Heart right ventricle (tissue), 16 donors: ENCODE measurements around the gene RFX2. TPM values are rescaled to one million over a fixed set of nuclear protein-coding genes. Genes with fewer than 3 reads are reported as not detected.

Experiments
- ATAC-seq, 8 donors: fragments of 200-7000 bp; cut with Tn5 transposase; one replicate each; pipeline ENCODE4 v1.9.1; 2020; ENCODE audit warnings: mild to moderate bottlenecking in 8 of 8, moderate library complexity in 8 of 8, moderate number of reproducible peaks in 1 of 8
- DNase-seq, 2 donors: peaks; one replicate each; pipeline ENCODE4 v3.0.0-alpha.2; 2020
- H3K27ac ChIP-seq, 10 donors: fragments of 200-600 bp; sonication (generic) in 2 of 10; one replicate each; pipeline versions ENCODE4 v1.5.0 to v1.8.0; 2020 to 2022; ENCODE audit warnings: mild to moderate bottlenecking in 3 of 10
- H3K27me3 ChIP-seq, 7 donors: fragments of 200-600 bp; one replicate each; pipeline ENCODE4 v1.8.0; 2021 to 2022; ENCODE audit warnings: mild to moderate bottlenecking in 2 of 7
- H3K36me3 ChIP-seq, 9 donors: fragments of 200-600 bp; sonication (generic) in 1 of 9; one replicate each; pipeline versions ENCODE4 v1.5.0 to v1.8.0; 2020 to 2022; ENCODE audit warnings: mild to moderate bottlenecking in 2 of 9
- H3K4me1 ChIP-seq, 9 donors: fragments of 200-600 bp; sonication (generic) in 1 of 9; one replicate each; pipeline versions ENCODE4 v1.5.0 to v1.8.0; 2020 to 2022; ENCODE audit warnings: mild to moderate bottlenecking in 4 of 9
- H3K4me3 ChIP-seq, 10 donors: fragments of 200-600 bp; sonication (generic) in 2 of 10; one replicate each; pipeline versions ENCODE4 v1.5.0 to v1.8.0; 2020 to 2022; ENCODE audit warnings: mild to moderate bottlenecking in 7 of 10, moderate library complexity in 2 of 10
- H3K9me3 ChIP-seq, 11 donors: fragments of 200-600 bp in 10 of 11; sonication (generic) in 2 of 11; one replicate each; pipeline versions ENCODE4 v1.5.0 to v1.8.0; 2013 to 2022; ENCODE audit warnings: mild to moderate bottlenecking in 2 of 11, control low read depth in 1 of 11, moderate library complexity in 1 of 11
- WGBS, 2 donors: extraction: QIAGEN DNeasy Blood & Tissue Kit; methylation state at CpG; one replicate each; pipeline ENCODE4 v1.1.7; 2013; ENCODE audit warnings: inconsistent platforms in 1 of 2; 5-methylcytosine and 5-hydroxymethylcytosine counted together
- intact Hi-C, 10 donors: fragments of 100-400 bp; cut with DNase I; formaldehyde crosslinking; loops; one replicate each; pipeline versions ENCODE4 v1.11.1 to v1.14.2; 2022
- polyA plus RNA-seq, 2 donors: library from polyadenylated mRNA; stranded (reverse); fragments of 200-250 nt; gene quantifications; one replicate each; pipeline ENCODE4 v1.2.3, GENCODE V29; 2013
- total RNA-seq, 10 donors: library from RNA; stranded (reverse); fragmentation: NEBNext Ultra II Directional in 3 of 10; extraction: Animal tissue kit (Norgen Biotek cat#: 25700) in 3 of 10; gene quantifications; one replicate each; pipeline versions ENCODE4 v1.2.1 to v1.2.4, GENCODE V29; 2021 to 2023
- TF ChIP-seq, protein P1 (sequence below), 9 donors: fragments of 200-600 bp; sonication (generic) in 2 of 9; IDR thresholded peaks; one replicate each; pipeline versions ENCODE4 v1.5.0 to v1.8.0; 2021 to 2022; ENCODE audit warnings: antibody characterized with exemption in 9 of 9, mild to moderate bottlenecking in 5 of 9, moderate library complexity in 1 of 9
- donor health status: Arrhythmogenic right ventricular cardiomyopathy.
- donor health status: ischemic (EF 13 %, LVEDD 7.1; RV severe dilation, severe dysfunction).
- donor health status: healthy with polysubstance abuse.
- donor health status: DM: no; HTN: yes; CAD: no.
- donor health status: DM: no; HTN: no; CAD: no.
- donor health status: ischemic (EF 25% LVEDD 6.9; RV normal size, moderate dysfunction).
- donor health status: ischemic (EF 25% LVEDD 5.7; RV mildly dilated, moderate dysfunction).
- donor health status: healthy.
- donor health status: DM: yes; HTN: yes; CAD: no.
- donor health status: Ischemic cardiomyopathy.
- donor health status: ischemic (EF 35%, LVEDD 5.7; RV mildly dilated, moderate dysfunction).
- donor health status: nonischemic (EF 11% LVEDD 7.7; RV severe dilation, severe dysfunction).
- donor health status: DM: yes; HTN: yes; CAD: no.
- donor health status: PGD.
- donor health status: ischemic (EF 29% LVEDD 5.4; RV normal size, mild dysfunction).
- donor health status: nonischemic (EF 23%, LVEDD 6.1; RV moderate dilation, normal function).

RFX2 gene
- total and polyA plus RNA-seq, 12 donors = 4.2 to 17.4 (median 5.2) TPM

DNA sequence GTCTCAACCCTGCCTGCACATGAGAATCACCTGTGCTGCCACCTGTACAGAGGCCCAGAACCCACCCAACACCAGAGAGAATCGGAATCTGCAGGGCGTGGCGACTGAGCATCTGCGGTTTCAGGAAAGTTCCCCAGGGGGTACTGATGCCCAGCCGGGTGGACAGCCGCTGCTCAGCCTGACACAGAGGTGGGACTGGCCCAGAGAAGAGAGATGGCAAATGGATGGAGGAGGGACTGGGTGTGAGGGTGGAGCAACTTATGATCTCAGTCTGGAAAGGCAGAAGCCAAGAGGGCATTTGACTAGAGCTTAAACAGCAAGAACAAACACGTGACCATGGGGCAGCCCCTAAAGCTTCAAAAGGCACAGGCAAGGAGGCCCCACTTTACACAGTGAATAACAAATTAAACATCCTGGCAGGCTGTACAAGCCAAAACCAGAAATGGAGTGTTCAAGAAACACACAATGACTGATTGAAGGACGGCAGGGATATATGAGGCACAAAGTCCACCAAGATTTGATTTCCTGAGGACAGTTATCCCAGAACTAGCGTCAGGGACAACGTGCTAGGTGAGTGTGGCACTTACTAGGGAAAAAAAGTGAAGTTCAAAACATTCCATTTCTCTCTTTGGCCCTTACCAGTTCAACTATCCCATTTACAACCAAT lies 135.4 kb downstream of the RFX2 start:
- 73 to 75% methylated on average over 10 of the region's 10 CpGs for WGBS, 2 donors

DNA sequence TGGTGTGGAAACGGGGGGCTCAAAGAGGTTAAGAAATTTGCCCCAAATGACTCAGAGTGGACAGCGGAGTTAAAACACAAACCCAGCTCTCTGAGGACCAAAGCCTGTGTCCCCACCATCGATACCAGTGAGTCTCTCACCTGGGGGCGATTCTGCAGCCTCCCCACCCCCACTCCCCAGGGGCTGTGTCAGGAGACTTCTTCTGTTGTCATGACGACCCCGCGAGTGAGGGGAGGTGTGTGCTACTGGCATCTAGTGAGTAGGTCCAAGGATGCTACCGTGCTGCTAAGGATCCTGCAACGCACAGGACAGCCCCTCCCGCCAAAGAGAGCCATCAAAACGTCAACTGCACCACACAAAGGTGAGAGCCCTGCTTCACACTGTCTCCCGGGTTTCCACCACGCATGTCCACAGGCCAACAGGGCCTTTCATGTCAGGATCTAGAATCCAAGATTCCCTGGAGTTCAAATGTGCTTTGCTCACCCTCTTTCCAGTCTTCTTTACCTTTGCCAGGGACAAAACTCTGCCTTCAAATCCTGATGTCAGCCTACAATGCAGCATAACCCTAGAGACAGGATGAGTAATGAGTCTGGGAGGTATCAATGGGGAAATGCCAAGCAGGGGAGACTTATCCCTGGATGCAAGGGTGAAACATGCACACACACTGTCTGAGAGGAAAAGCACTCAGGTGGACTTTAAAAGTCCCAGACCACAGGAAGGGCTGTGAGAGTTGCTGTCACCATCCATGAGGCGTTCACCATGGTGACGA lies 136.2 kb downstream of the RFX2 start:
- WGBS, 2 donors = 78 to 81% methylated on average over 15 of the region's 15 CpGs
- peaks cover 0 to 45% (median 0%) of the 10 kb centered on the region in 9 donors for H3K36me3 ChIP-seq
- H3K27me3 ChIP-seq = no peaks in the 10 kb centered on the region
- no peak overlapping the region for H3K27ac ChIP-seq
- H3K4me3 ChIP-seq = no peak overlapping the region
- TF ChIP-seq, protein P1, sequence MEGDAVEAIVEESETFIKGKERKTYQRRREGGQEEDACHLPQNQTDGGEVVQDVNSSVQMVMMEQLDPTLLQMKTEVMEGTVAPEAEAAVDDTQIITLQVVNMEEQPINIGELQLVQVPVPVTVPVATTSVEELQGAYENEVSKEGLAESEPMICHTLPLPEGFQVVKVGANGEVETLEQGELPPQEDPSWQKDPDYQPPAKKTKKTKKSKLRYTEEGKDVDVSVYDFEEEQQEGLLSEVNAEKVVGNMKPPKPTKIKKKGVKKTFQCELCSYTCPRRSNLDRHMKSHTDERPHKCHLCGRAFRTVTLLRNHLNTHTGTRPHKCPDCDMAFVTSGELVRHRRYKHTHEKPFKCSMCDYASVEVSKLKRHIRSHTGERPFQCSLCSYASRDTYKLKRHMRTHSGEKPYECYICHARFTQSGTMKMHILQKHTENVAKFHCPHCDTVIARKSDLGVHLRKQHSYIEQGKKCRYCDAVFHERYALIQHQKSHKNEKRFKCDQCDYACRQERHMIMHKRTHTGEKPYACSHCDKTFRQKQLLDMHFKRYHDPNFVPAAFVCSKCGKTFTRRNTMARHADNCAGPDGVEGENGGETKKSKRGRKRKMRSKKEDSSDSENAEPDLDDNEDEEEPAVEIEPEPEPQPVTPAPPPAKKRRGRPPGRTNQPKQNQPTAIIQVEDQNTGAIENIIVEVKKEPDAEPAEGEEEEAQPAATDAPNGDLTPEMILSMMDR (IDR thresholded peaks at IDR 0.05) = no peak
- H3K9me3 ChIP-seq = no peaks in the 10 kb centered on the region
- DNase-seq (no peak), ATAC-seq (no peak)
- peaks cover 13 to 71% (median 60%) of the 10 kb centered on the region in 9 donors for H3K4me1 ChIP-seq
- intact Hi-C loops = loop anchor here in 1 of 10 donors (5.0 kb wide), 1 partner anchor 77 kb away; no protein-coding TSS in a partner anchor

More for the DNA sequence above, 135.4 kb downstream of the RFX2 start:
- TF ChIP-seq, protein P1 (IDR thresholded peaks at IDR 0.05) = no peak
- no peak overlapping the region for H3K4me3 ChIP-seq
- H3K36me3 ChIP-seq = peaks cover 0 to 38% (median 0%) of the 10 kb centered on the region in 9 donors
- H3K4me1 ChIP-seq = peaks cover 10 to 71% (median 60%) of the 10 kb centered on the region in 9 donors
- DNase-seq (no peak), ATAC-seq (no peak)
- no peak overlapping the region for H3K27ac ChIP-seq
- no peaks in the 10 kb centered on the region for H3K27me3 ChIP-seq
- H3K9me3 ChIP-seq = no peaks in the 10 kb centered on the region
- intact Hi-C loops = loop anchor here in 4 of 10 donors (5.0 kb wide), 2 partner anchors 73 to 78 kb away; partner anchors contain the start of genes NDUFA11 (in 3 of the 4) and VMAC (in 3 of the 4)

DNA sequence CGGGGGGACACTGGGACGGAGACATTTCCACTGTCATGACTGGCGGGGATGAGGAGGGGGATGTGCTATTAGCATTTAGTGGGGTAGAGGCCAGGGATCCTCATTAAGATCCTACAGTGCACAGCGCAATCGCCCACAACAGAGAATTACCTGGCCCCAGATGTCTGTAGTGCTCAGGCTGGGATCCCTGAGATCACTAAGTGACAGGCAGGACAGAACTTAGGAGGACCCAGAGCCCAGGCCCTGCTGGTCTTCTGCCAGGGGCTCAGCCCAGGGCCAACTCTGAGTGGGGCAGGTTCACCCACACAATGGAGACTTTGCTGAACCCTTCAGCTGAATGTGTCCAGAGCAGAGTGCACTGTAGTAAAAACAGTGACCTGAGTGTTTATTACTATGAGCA lies 136.9 kb downstream of the RFX2 start:
- TF ChIP-seq, protein P1 (IDR thresholded peaks at IDR 0.05) = no peak
- no peaks in the 10 kb centered on the region for H3K27me3 ChIP-seq
- H3K36me3 ChIP-seq = peaks cover 0 to 45% (median 0%) of the 10 kb centered on the region in 9 donors
- WGBS, 2 donors = 93 to 94% methylated on average over 5 of the region's 5 CpGs
- H3K4me1 ChIP-seq = peaks cover 13 to 71% (median 60%) of the 10 kb centered on the region in 9 donors
- DNase-seq = no peak
- ATAC-seq = no peak
- intact Hi-C loops = loop anchor here in 1 of 10 donors (5.0 kb wide), 1 partner anchor 76 kb away; no protein-coding TSS in a partner anchor
- H3K9me3 ChIP-seq = no peaks in the 10 kb centered on the region
- no peak overlapping the region for H3K27ac ChIP-seq
- H3K4me3 ChIP-seq = no peak overlapping the region

DNA sequence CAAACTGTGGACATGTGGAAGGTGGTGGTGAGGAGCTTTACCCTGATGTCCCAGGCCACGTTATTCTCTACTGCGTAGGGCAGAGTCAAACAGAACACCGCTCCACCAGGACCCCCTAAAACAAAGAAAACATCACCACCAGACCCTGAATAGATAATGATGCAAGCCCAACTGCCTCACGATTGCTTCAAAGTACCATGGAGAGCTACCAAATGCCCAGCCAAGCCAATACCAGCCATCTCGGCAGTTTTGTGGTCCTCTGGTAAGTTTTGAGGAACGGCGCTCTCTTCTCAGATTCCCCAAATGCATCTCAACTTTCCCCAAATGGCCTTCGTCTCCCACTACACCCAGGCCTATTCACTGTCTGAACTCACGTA lies 138.0 kb downstream of the RFX2 start:
- no peak for DNase-seq
- no peak overlapping the region for H3K4me3 ChIP-seq
- H3K36me3 ChIP-seq = peaks cover 0 to 45% (median 0%) of the 10 kb centered on the region in 9 donors
- H3K9me3 ChIP-seq = no peaks in the 10 kb centered on the region
- no peak overlapping the region for H3K27ac ChIP-seq
- H3K4me1 ChIP-seq = peaks cover 16 to 79% (median 68%) of the 10 kb centered on the region in 9 donors
- H3K27me3 ChIP-seq = no peaks in the 10 kb centered on the region
- ATAC-seq = no peak
- TF ChIP-seq, protein P1 (IDR thresholded peaks at IDR 0.05) = no peak
- WGBS, 2 donors = 75 to 79% methylated on average over 9 of the region's 9 CpGs
- intact Hi-C loops = loop anchor here in 1 of 10 donors (5.0 kb wide), 1 partner anchor 75 kb away; no protein-coding TSS in a partner anchor
